ENCODE measurements around the gene MRPS7.

MRPS7 gene

GRCh38 chr17:75228847-75229246 is 32.8 kb upstream of the MRPS7 start:
- Histone ChIP-seq H2AFZ (ENCODE audit: low read length) (no peak overlapping the region), H4K20me1 (ENCODE audit: insufficient read depth, low read length) (no peaks in the 10 kb centered on the region), H3K27ac (ENCODE audit: low read depth, low read length, poor library complexity, severe bottlenecking) (no peak overlapping the region), H3K27me3 (ENCODE audit: insufficient read depth, low read length) (no peaks in the 10 kb centered on the region), H3K4me3 (ENCODE audit: low read depth, low read length, poor library complexity, severe bottlenecking) (no peak overlapping the region), H3K9me2 (ENCODE audit: low read depth, low read length) (no peaks in the 10 kb centered on the region), H3K9ac (ENCODE audit: low read length) (no peak overlapping the region), H3F3A (ENCODE audit: insufficient read depth, low read length) (no peaks in the 10 kb centered on the region), H3K79me2 (ENCODE audit: insufficient read depth, low read length) (no peaks in the 10 kb centered on the region), H3K4me2 (ENCODE audit: low read length) (no peak overlapping the region), H3K9me3 (ENCODE audit: low read length) (no peaks in the 10 kb centered on the region), H3K36me3 (ENCODE audit: insufficient read depth, low read length) (peaks cover 91% of the 10 kb centered on the region), H3K4me1 (ENCODE audit: insufficient read depth, low read length, severe bottlenecking) (no peaks in the 10 kb centered on the region)
- TF ChIP-seq CTCF (IDR thresholded peaks at IDR 0.05; ENCODE audit: low read length) (no peak), EZH2 (IDR thresholded peaks at IDR 0.05; ENCODE audit: borderline replicate concordance, low read length) (no peak)

DNA sequence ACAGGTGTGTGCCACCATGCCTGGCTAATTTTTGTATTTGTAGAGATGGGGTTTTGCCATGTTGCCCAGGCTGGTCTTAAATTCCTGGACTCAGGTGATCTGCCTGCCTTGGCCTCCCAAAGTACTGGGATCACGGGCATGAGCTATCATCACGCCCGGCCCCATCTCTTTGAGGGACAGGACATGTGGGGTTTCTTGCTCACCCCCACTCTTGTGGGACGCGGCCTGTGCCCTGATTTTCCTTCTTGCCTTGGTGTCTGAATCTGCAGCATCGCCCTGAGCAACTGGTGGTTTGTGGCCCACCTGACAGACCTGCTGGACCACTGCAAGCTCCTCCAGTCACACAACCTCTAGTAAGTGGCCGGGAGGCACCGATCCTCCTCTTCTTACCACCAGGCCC is 30.6 kb upstream of the MRPS7 start:
- no peak overlapping the region for H3K4me3 ChIP-seq (ENCODE audit: low read depth, low read length, poor library complexity, severe bottlenecking)
- no peak overlapping the region for H2AFZ ChIP-seq (ENCODE audit: low read length)
- H3K27me3 ChIP-seq (ENCODE audit: insufficient read depth, low read length) = no peaks in the 10 kb centered on the region
- no peaks in the 10 kb centered on the region for H3F3A ChIP-seq (ENCODE audit: insufficient read depth, low read length)
- H3K27ac ChIP-seq (ENCODE audit: low read depth, low read length, poor library complexity, severe bottlenecking) = no peak overlapping the region
- no peak overlapping the region for H3K4me2 ChIP-seq (ENCODE audit: low read length)
- H3K79me2 ChIP-seq (ENCODE audit: insufficient read depth, low read length) = no peaks in the 10 kb centered on the region
- TF ChIP-seq CTCF (IDR thresholded peaks at IDR 0.05; ENCODE audit: low read length) (no peak), EZH2 (IDR thresholded peaks at IDR 0.05; ENCODE audit: borderline replicate concordance, low read length) (no peak)
- no peaks in the 10 kb centered on the region for H3K4me1 ChIP-seq (ENCODE audit: insufficient read depth, low read length, severe bottlenecking)
- no peaks in the 10 kb centered on the region for H3K9me2 ChIP-seq (ENCODE audit: low read depth, low read length)
- no peak overlapping the region for H3K9ac ChIP-seq (ENCODE audit: low read length)
- peaks cover 90% of the 10 kb centered on the region for H3K36me3 ChIP-seq (ENCODE audit: insufficient read depth, low read length)
- no peaks in the 10 kb centered on the region for H3K9me3 ChIP-seq (ENCODE audit: low read length)
- no peaks in the 10 kb centered on the region for H4K20me1 ChIP-seq (ENCODE audit: insufficient read depth, low read length)

- Histone ChIP-seq H3K9ac (ENCODE audit: low read length) (no peak overlapping the region), H3K36me3 (ENCODE audit: insufficient read depth, low read length) (peaks cover 90% of the 10 kb centered on the region), H3K4me2 (ENCODE audit: low read length) (no peak overlapping the region), H3K9me2 (ENCODE audit: low read depth, low read length) (no peaks in the 10 kb centered on the region), H3K4me3 (ENCODE audit: low read depth, low read length, poor library complexity, severe bottlenecking) (no peak overlapping the region), H2AFZ (ENCODE audit: low read length) (no peak overlapping the region), H3K79me2 (ENCODE audit: insufficient read depth, low read length) (no peaks in the 10 kb centered on the region), H3K27me3 (ENCODE audit: insufficient read depth, low read length) (no peaks in the 10 kb centered on the region), H3K4me1 (ENCODE audit: insufficient read depth, low read length, severe bottlenecking) (no peaks in the 10 kb centered on the region), H3K27ac (ENCODE audit: low read depth, low read length, poor library complexity, severe bottlenecking) (no peak overlapping the region), H3F3A (ENCODE audit: insufficient read depth, low read length) (0 out of 2 replicates have a peak, but pooled peaks cover 3% of the 10 kb centered on the region), H3K9me3 (ENCODE audit: low read length) (no peaks in the 10 kb centered on the region), H4K20me1 (ENCODE audit: insufficient read depth, low read length) (no peaks in the 10 kb centered on the region)
- TF ChIP-seq EZH2 (IDR thresholded peaks at IDR 0.05; ENCODE audit: borderline replicate concordance, low read length) (no peak), CTCF (IDR thresholded peaks at IDR 0.05; ENCODE audit: low read length) (no peak)
These were observed 29.8 kb upstream of the MRPS7 start for GRCh38 chr17:75231741-75232464.

All from OCI-LY1 (cell line).